OCI-LY3 (cell line): ENCODE results near the gene AANAT.

ENCODE experiments used
- CTCF ChIP-seq: fragments of 200-600, 300-600 bp; sonication (generic); IDR thresholded peaks from 2 replicates; pipeline ENCODE4 v1.5.1; 2014; ENCODE audit warnings: antibody characterized with exemption, low read length, low read depth
- EZH2phosphoT487 ChIP-seq: fragments of 200-600 bp; shearing (Covaris generic); IDR thresholded peaks from 2 replicates; pipeline ENCODE4 v1.6.1; 2018; ENCODE audit warnings: antibody characterized with exemption, mixed run types, low read depth

GRCh38 chr17:76435751-76436150, 31.7 kb upstream of the AANAT start:
- TF ChIP-seq CTCF (no peak), EZH2phosphoT487 (no peak)
